Activated CD4-positive, alpha-beta T cell treated with anti-CD3 and anti-CD28 coated beads, Interleukin-2, Interleukin-4, amounts not matched to agents 100 ng/mL and 50 ng/mL, durations not matched to agents 16 hours and 8 hours (primary cell): ENCODE data around the gene C12orf75.

Source experiments
- DNase-seq: peaks from one replicate; pipeline ENCODE4 v3.0.0-alpha.2; 2020; ENCODE audit warnings: low spot score

C12orf75 gene

GRCh38 chr12:105418821-105419291 is 88.4 kb downstream of the C12orf75 start:
- DNase-seq, result no peak

GRCh38 chr12:105419606-105420005 is 89.1 kb downstream of the C12orf75 start:
- DNase-seq, result no peak

GRCh38 chr12:105420046-105420445 is 89.6 kb downstream of the C12orf75 start:
- no peak for DNase-seq

GRCh38 chr12:105420659-105421240 is 90.3 kb downstream of the C12orf75 start:
- DNase-seq, result peak; percentile 63
